Right cardiac atrium (tissue), 5 donors: ENCODE results near the gene MTERF4. TPM values are rescaled to one million over a fixed set of nuclear protein-coding genes. Genes with fewer than 3 reads are reported as not detected.

Experiments used
- ATAC-seq, 2 donors: fragments of 200-7000 bp; cut with Tn5 transposase; one replicate each; pipeline versions ENCODE4 v1.8.0 to v1.9.1; 2020; ENCODE audit warnings: moderate library complexity in 2 of 2, mild to moderate bottlenecking in 1 of 2
- DNase-seq, 3 donors: peaks; one replicate each; pipeline ENCODE4 v3.0.0-alpha.2; 2020
- H3K27ac ChIP-seq: one replicate; pipeline ENCODE4 v1.5.1; 2013; ENCODE audit warnings: mild to moderate bottlenecking, low read length, control low read depth, moderate library complexity
- H3K27me3 ChIP-seq: one replicate; pipeline ENCODE4 v1.6.1; 2013; ENCODE audit not compliant: control insufficient read depth, insufficient read depth
- H3K4me1 ChIP-seq: one replicate; pipeline ENCODE4 v1.6.1; 2013; ENCODE audit warnings: low read length; ENCODE audit not compliant: control insufficient read depth, insufficient read depth
- H3K4me3 ChIP-seq: one replicate; pipeline ENCODE4 v1.5.1; 2013; ENCODE audit warnings: low read length, control low read depth
- H3K9me3 ChIP-seq: one replicate; pipeline ENCODE4 v1.6.1; 2013; ENCODE audit warnings: low read length; ENCODE audit not compliant: control insufficient read depth
- WGBS: extraction: QIAGEN DNeasy Blood & Tissue Kit; methylation state at CpG from one replicate; pipeline ENCODE4 v1.1.7; 2013; 5-methylcytosine and 5-hydroxymethylcytosine counted together
- intact Hi-C, 4 donors: fragments of 100-400 bp; cut with DNase I; formaldehyde crosslinking; loops; one replicate each; pipeline versions ENCODE4 v1.11.0 to v1.14.0; 2022 to 2023
- polyA plus RNA-seq: library from polyadenylated mRNA; stranded (reverse); fragments of 200-250 nt; gene quantifications from one replicate; pipeline ENCODE4 v1.2.3, GENCODE V29; 2013
- total RNA-seq, 4 donors: library from RNA; stranded (reverse); fragmentation: NEBNext Ultra II Directional; extraction: Animal tissue kit (Norgen Biotek cat#: 25700); gene quantifications; one replicate each; pipeline ENCODE4 v1.2.1, GENCODE V29; 2021
- donor health status: healthy with polysubstance abuse.
- donor health status: DM: no; HTN: yes; CAD: no.
- donor health status: DM: no; HTN: no; CAD: no.
- donor health status: DM: no; HTN: yes; CAD: no; lungs with severe emphysema.
- donor health status: DM: yes; HTN: yes; CAD: no.

MTERF4 gene
- total and polyA plus RNA-seq, 5 donors, result 17.6 to 23.2 (median 21.5) TPM

GRCh38 chr2:241142063-241142462, 40.0 kb upstream of the MTERF4 start:
- no peak overlapping the region for H3K27ac ChIP-seq
- intact Hi-C loops, result no loop called here
- peak in 1 of 3 donors; percentile 0 for DNase-seq
- H3K27me3 ChIP-seq, result no peaks in the 10 kb centered on the region
- H3K4me3 ChIP-seq, result no peak overlapping the region
- H3K9me3 ChIP-seq, result no peaks in the 10 kb centered on the region
- 93% methylated on average over 6 of the region's 6 CpGs for WGBS
- no peak for ATAC-seq
- no peaks in the 10 kb centered on the region for H3K4me1 ChIP-seq

GRCh38 chr2:241141214-241141770, 39.2 kb upstream of the MTERF4 start:
- ATAC-seq (no peak), DNase-seq (peak in 1 of 3 donors; percentile 7)
- 95% methylated on average over 14 of the region's 14 CpGs for WGBS
- no peak overlapping the region for H3K4me3 ChIP-seq
- no peaks in the 10 kb centered on the region for H3K9me3 ChIP-seq
- intact Hi-C loops, result no loop called here
- no peak overlapping the region for H3K27ac ChIP-seq
- no peaks in the 10 kb centered on the region for H3K27me3 ChIP-seq
- no peaks in the 10 kb centered on the region for H3K4me1 ChIP-seq

GRCh38 chr2:241140445-241140840, 38.4 kb upstream of the MTERF4 start:
- DNase-seq (peak in 1 of 3 donors; percentile 0), ATAC-seq (no peak)
- H3K27me3 ChIP-seq, result no peaks in the 10 kb centered on the region
- H3K27ac ChIP-seq, result no peak overlapping the region
- no peaks in the 10 kb centered on the region for H3K9me3 ChIP-seq
- H3K4me3 ChIP-seq, result no peak overlapping the region
- H3K4me1 ChIP-seq, result no peaks in the 10 kb centered on the region
- 96% methylated on average over 10 of the region's 10 CpGs for WGBS
- intact Hi-C loops, result no loop called here

GRCh38 chr2:241139531-241140444, 37.7 kb upstream of the MTERF4 start:
- intact Hi-C loops, result no loop called here
- no peak overlapping the region for H3K4me3 ChIP-seq
- no peaks in the 10 kb centered on the region for H3K27me3 ChIP-seq
- DNase-seq (peak in 1 of 3 donors; percentile 5), ATAC-seq (no peak)
- no peaks in the 10 kb centered on the region for H3K9me3 ChIP-seq
- 95% methylated on average over 24 of the region's 24 CpGs for WGBS
- no peak overlapping the region for H3K27ac ChIP-seq
- H3K4me1 ChIP-seq, result no peaks in the 10 kb centered on the region

GRCh38 chr2:241138471-241138870, 36.4 kb upstream of the MTERF4 start:
- H3K4me1 ChIP-seq, result no peaks in the 10 kb centered on the region
- 96% methylated on average over 16 of the region's 16 CpGs for WGBS
- intact Hi-C loops, result no loop called here

GRCh38 chr2:241137276-241138190, 35.4 kb upstream of the MTERF4 start:
- DNase-seq, result peak in 1 of 3 donors; percentile 8
- H3K27me3 ChIP-seq, result no peaks in the 10 kb centered on the region
- H3K27ac ChIP-seq, result no peak overlapping the region
- ATAC-seq, result no peak
- H3K4me3 ChIP-seq, result no peak overlapping the region
- WGBS, result 90% methylated on average over 24 of the region's 24 CpGs
- H3K9me3 ChIP-seq, result no peaks in the 10 kb centered on the region
- intact Hi-C loops, result no loop called here
- H3K4me1 ChIP-seq, result no peaks in the 10 kb centered on the region

More at GRCh38 chr2:241138471-241138870, 36.4 kb upstream of the MTERF4 start:
- Histone ChIP-seq H3K27ac (no peak overlapping the region), H3K9me3 (no peaks in the 10 kb centered on the region), H3K4me3 (no peak overlapping the region), H3K27me3 (no peaks in the 10 kb centered on the region)
- DNase-seq, result peak in 1 of 3 donors; percentile 0
- no peak for ATAC-seq

GRCh38 chr2:241136661-241137260, 34.7 kb upstream of the MTERF4 start:
- no peaks in the 10 kb centered on the region for H3K9me3 ChIP-seq
- no peak overlapping the region for H3K4me3 ChIP-seq
- DNase-seq (peak in 1 of 3 donors; percentile 6), ATAC-seq (no peak)
- H3K27me3 ChIP-seq, result no peaks in the 10 kb centered on the region
- no peaks in the 10 kb centered on the region for H3K4me1 ChIP-seq
- intact Hi-C loops, result no loop called here
- H3K27ac ChIP-seq, result no peak overlapping the region
- WGBS, result 96% methylated on average over 25 of the region's 25 CpGs

- DNase-seq (peak in 1 of 3 donors; percentile 1), ATAC-seq (no peak)
- intact Hi-C loops, result no loop called here
- no peaks in the 10 kb centered on the region for H3K27me3 ChIP-seq
- H3K27ac ChIP-seq, result no peak overlapping the region
- no peaks in the 10 kb centered on the region for H3K9me3 ChIP-seq
- H3K4me3 ChIP-seq, result no peak overlapping the region
- 97% methylated on average over 8 of the region's 8 CpGs for WGBS
- no peaks in the 10 kb centered on the region for H3K4me1 ChIP-seq
These were observed 34.1 kb upstream of the MTERF4 start for GRCh38 chr2:241136191-241136590.

GRCh38 chr2:241135737-241136136, 33.6 kb upstream of the MTERF4 start:
- H3K9me3 ChIP-seq, result no peaks in the 10 kb centered on the region
- H3K27ac ChIP-seq, result no peak overlapping the region
- intact Hi-C loops, result no loop called here
- H3K27me3 ChIP-seq, result no peaks in the 10 kb centered on the region
- no peaks in the 10 kb centered on the region for H3K4me1 ChIP-seq
- H3K4me3 ChIP-seq, result no peak overlapping the region
- 78% methylated on average over 9 of the region's 9 CpGs for WGBS
- peak in 1 of 3 donors; percentile 4 for DNase-seq
- no peak for ATAC-seq

- no peak for ATAC-seq
- Histone ChIP-seq H3K27ac (no peak overlapping the region), H3K9me3 (no peaks in the 10 kb centered on the region), H3K4me1 (no peaks in the 10 kb centered on the region), H3K27me3 (no peaks in the 10 kb centered on the region), H3K4me3 (no peak overlapping the region)
- intact Hi-C loops, result no loop called here
- DNase-seq, result peak in 1 of 3 donors; percentile 12
- 92% methylated on average over 7 of the region's 7 CpGs for WGBS
These were observed 32.6 kb upstream of the MTERF4 start for GRCh38 chr2:241134711-241135110.
